Retinal pigment epithelial cell (primary cell): ENCODE data around the gene PRPS1L1.

Experiments
- DNase-seq: peaks from one replicate; pipeline ENCODE4 v3.0.0-alpha.2; 2010; ENCODE audit warnings: low read depth
- H3K4me3 ChIP-seq: 2 replicates; pipeline ENCODE4 v1.5.1; 2011; ENCODE audit warnings: mild to moderate bottlenecking, low read length, control low read depth, moderate library complexity
- TF ChIP-seq, protein P1 (sequence below): conservative IDR thresholded peaks from 2 replicates; pipeline ENCODE4 v1.5.1; 2011; ENCODE audit warnings: low read depth, low read length, control low read depth, inconsistent platforms

The PRPS1L1 gene

GRCh38 chr7:18053177-18053928 lies 25.7 kb upstream of the PRPS1L1 start:
- no peak for DNase-seq
- no peak overlapping the region for H3K4me3 ChIP-seq
- TF ChIP-seq, protein P1, sequence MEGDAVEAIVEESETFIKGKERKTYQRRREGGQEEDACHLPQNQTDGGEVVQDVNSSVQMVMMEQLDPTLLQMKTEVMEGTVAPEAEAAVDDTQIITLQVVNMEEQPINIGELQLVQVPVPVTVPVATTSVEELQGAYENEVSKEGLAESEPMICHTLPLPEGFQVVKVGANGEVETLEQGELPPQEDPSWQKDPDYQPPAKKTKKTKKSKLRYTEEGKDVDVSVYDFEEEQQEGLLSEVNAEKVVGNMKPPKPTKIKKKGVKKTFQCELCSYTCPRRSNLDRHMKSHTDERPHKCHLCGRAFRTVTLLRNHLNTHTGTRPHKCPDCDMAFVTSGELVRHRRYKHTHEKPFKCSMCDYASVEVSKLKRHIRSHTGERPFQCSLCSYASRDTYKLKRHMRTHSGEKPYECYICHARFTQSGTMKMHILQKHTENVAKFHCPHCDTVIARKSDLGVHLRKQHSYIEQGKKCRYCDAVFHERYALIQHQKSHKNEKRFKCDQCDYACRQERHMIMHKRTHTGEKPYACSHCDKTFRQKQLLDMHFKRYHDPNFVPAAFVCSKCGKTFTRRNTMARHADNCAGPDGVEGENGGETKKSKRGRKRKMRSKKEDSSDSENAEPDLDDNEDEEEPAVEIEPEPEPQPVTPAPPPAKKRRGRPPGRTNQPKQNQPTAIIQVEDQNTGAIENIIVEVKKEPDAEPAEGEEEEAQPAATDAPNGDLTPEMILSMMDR: no peak

DNA sequence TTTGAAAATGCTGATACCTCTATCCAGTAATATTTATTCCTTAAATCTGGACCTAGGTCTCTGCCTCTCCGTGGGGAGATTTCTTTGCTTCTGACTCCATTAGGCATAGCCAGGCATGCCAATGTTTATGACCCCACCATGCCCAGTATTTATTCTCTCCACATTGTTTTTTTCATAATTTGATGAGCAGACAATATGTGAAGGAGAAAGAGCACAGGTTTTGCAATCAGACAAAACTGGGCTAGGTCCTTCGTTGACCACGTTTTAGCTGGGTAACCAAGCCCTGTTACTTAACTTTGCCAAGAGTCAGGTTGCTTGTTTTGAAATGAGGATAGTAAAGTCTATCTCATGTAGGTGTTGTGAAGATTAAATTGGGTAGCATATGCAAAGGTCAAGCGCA lies 21.6 kb upstream of the PRPS1L1 start:
- no peak overlapping the region for H3K4me3 ChIP-seq
- DNase-seq: no peak
- TF ChIP-seq, protein P1: no peak

DNA sequence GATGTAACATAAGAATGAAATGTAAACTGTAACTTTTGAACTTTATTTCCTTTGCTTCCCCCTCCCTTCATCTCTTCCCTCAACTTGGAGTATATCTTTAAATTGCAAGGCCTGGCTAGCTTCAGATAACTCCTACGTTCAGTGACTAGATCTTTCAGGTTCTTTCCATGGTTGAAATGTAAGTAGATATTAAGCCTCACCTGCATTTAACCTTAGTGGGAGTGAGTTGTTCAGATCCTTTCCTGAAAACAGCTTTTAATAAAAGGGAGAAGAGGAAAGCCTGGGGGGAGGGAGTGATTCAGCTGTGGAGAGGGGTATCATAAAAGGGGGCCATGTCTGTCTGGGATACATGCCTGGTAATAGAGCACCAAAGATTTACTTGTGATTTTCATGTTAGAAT lies 19.0 kb upstream of the PRPS1L1 start:
- DNase-seq: no peak
- TF ChIP-seq, protein P1: no peak
- H3K4me3 ChIP-seq: no peak overlapping the region

DNA sequence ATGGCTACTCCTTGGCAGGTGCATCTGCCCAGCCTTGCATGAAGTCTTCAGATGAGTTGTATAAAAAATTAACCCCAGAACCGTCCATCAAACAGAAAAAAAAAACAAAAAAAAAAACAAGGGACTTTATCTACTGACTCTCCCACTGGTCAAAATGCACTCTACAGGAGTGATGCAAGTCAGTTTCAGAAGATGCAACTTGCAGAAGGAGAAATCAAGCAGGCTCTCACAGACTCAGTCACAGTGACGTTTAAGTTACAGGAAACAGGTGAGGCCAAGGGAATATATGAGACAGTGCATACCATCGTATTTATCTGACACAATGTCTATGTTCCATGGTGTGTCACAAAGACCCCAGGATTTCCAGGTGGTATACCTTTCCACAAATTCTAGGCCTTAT lies 17.5 kb upstream of the PRPS1L1 start:
- DNase-seq: no peak
- TF ChIP-seq, protein P1: no peak
- no peak overlapping the region for H3K4me3 ChIP-seq

DNA sequence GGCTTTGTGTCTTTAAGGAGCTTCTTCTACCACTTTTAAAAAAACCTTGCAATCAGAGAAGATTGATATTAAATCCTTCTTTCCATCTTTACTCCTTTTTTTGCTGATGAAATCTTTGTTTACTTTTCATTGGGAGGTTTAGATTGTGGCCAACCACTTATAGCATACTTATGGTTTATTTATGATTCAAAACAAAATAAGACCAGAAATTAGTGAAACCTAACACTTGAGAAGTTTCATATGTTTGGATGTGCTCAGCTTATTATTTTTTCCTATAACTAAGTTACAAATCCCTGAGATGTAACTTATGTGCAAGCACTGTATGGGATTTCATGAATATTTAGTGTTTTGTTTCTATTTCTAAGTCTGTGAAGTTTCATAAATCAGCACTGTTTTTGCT lies 13.5 kb upstream of the PRPS1L1 start:
- TF ChIP-seq, protein P1: no peak
- no peak for DNase-seq
- no peak overlapping the region for H3K4me3 ChIP-seq

- no peak overlapping the region for H3K4me3 ChIP-seq
- peak; percentile 58 for DNase-seq
- TF ChIP-seq, protein P1: no peak
These were observed 12.6 kb upstream of the PRPS1L1 start for GRCh38 chr7:18040196-18040595.

- TF ChIP-seq, protein P1: no peak
- no peak overlapping the region for H3K4me3 ChIP-seq
- DNase-seq: no peak
These were observed 10.7 kb upstream of the PRPS1L1 start for GRCh38 chr7:18038382-18038781.
